Rectal smooth muscle tissue (tissue), 1 donor: ENCODE results near the gene ARPC3.
A peak's percentile ranks its signal among the peaks of the same experiment; 100 is the strongest.

Experiments used
- H3K27ac ChIP-seq: one replicate; pipeline ENCODE4 v1.7.0; 2013; ENCODE audit warnings: low read depth, low read length, inconsistent platforms
- H3K27me3 ChIP-seq: one replicate; pipeline ENCODE4 v1.7.0; 2013; ENCODE audit warnings: low read length; ENCODE audit not compliant: control insufficient read depth, insufficient read depth
- H3K36me3 ChIP-seq: one replicate; pipeline ENCODE4 v1.7.0; 2013; ENCODE audit warnings: low read length; ENCODE audit not compliant: control insufficient read depth, insufficient read depth
- H3K4me1 ChIP-seq: one replicate; pipeline ENCODE4 v1.7.0; 2013; ENCODE audit warnings: low read length; ENCODE audit not compliant: control insufficient read depth, insufficient read depth
- H3K4me3 ChIP-seq: one replicate; pipeline ENCODE4 v1.7.0; 2013; ENCODE audit warnings: low read length
- H3K9ac ChIP-seq: one replicate; pipeline ENCODE4 v1.7.0; 2013; ENCODE audit warnings: low read length

Gene ARPC3

GRCh38 chr12:110403976-110404682, 46.0 kb downstream of the ARPC3 start:
- Histone ChIP-seq H3K4me1 (no peaks in the 10 kb centered on the region), H3K27me3 (no peaks in the 10 kb centered on the region), H3K4me3 (peak overlapping the region; percentile 75), H3K27ac (peak overlapping the region; percentile 98), H3K36me3 (peaks cover 5% of the 10 kb centered on the region), H3K9ac (peak overlapping the region; percentile 57)

- H3K27me3 ChIP-seq, result no peaks in the 10 kb centered on the region
- H3K4me3 ChIP-seq, result peak within 1 kb of the TSS; percentile 75
- H3K9ac ChIP-seq, result peak within 1 kb of the TSS; percentile 57
- H3K4me1 ChIP-seq, result no peaks in the 10 kb centered on the region
- H3K27ac ChIP-seq, result peak within 1 kb of the TSS; percentile 98
- peaks cover 5% of the 10 kb centered on the region for H3K36me3 ChIP-seq
Measured at GRCh38 chr12:110403146-110403975, 46.8 kb downstream of the ARPC3 start, which contains the start of gene ANAPC7. Gene ANAPC7 (minus strand): TSS chr12:110403708. CDS start chr12:110403627, 81 bp downstream.
